Ramos (cell line): ENCODE measurements around the gene PDE4B.
"Not testable (repeated sequence)": the region's sequence is repeated elsewhere in the genome, so short reads cannot be mapped to it uniquely, and the experiment has no call there.

ENCODE experiments used
- in situ Hi-C: fragments of 300-500 bp; cut with MboI; formaldehyde crosslinking; loops from one replicate; pipeline ENCODE4 v1.14.3; 2022; ENCODE audit warnings: low sequenced_read_pairs; ENCODE audit not compliant: unreplicated experiment

The PDE4B gene

GRCh38 chr1:66095190-66095589, 302.5 kb downstream of the PDE4B start:
- in situ Hi-C loops = no loop called here

DNA sequence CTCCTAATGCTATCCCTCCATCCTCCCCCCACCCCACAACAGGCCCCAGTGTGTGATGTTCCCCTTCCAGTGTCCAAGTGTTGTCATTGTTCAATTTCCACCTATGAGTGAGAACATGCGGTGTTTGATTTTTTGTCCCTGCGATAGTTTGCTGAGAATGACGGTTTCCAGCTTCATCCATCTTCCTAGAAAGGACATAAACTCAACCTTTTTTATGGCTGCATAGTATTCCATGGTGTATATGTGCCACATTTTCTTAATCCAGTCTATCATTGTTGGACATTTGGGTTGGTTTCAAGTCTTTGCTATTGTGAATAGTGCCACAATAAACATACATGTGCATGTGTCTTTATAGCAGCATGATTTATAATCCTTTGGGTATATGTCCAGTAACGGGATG, 308.3 kb downstream of the PDE4B start:
- in situ Hi-C loops = not testable (repeated sequence)

DNA sequence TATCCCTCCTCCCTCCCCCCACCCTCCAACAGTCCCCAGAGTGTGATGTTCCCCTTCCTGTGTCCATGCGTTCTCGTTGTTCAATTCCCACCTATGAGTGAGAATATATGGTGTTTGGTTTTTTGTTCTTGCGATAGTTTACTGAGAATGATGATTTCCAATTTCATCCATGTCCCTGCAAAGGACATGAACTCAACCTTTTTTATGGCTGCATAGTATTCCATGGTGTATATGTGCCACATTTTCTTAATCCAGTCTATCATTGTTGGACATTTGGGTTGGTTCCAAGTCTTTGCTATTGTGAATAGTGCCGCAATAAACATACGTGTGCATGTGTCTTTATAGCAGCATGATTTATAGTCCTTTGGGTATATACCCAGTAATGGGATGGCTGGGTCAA, 311.4 kb downstream of the PDE4B start:
- in situ Hi-C loops = not testable (repeated sequence)

DNA sequence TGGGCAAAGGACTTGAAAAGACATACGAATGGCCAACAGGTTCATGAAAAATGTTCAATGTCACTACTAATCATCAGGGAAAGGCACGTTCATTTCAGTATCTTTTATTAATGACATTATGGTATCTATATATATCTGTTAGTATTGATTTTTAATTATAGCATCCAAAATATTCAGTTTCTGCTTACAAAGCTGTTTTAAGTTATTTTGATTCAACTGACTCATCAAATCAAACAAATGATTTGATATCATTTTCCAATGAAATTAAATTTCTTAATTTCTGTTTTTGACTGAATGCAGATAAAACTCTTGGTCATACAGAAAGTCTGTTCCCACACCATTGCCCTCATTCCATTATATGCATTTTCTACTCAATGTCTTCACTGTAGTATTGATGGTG, 315.9 kb downstream of the PDE4B start:
- in situ Hi-C loops = no loop called here

- in situ Hi-C loops = no loop called here
Measured at GRCh38 chr1:66112744-66113400, 320.2 kb downstream of the PDE4B start.

DNA sequence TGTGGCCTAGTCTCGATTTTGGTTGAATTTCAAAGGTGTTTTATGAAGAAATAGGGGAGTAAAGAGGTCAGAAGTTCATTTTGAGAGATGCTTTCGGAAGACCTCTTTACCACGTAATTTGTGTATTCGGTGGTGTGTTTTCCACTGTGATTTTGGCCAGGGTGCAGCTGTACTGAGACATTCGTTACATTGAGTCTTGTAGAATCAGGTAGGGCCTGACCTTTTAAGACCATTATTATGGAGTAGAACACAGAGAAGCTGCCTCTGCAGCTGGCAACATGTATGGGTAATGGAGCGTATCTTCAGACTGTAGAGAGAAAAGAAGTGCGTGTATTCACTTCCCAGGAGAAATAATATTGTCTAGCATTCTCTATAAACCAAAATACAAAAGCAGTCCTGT, 326.5 kb downstream of the PDE4B start:
- in situ Hi-C loops = no loop called here

DNA sequence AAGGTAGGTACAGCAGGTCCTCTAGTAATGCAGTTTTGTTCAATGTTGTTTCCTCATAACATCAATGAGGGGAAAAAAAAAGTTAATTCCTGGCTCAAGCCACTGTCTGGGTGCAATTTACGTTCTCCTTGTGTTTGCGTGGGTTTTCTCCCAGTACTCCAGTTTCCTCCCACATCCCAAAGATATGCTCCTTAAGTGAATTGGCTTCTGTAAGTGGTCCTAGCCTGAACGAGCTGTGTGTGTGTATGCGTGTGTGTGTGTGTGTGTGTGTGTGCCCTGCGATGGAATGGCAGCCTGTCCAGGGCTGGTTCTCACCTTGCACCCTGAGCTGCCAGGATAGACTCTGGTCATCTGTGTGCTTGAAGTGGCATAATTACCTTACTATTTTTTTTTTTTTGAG, 332.0 kb downstream of the PDE4B start:
- in situ Hi-C loops = no loop called here

DNA sequence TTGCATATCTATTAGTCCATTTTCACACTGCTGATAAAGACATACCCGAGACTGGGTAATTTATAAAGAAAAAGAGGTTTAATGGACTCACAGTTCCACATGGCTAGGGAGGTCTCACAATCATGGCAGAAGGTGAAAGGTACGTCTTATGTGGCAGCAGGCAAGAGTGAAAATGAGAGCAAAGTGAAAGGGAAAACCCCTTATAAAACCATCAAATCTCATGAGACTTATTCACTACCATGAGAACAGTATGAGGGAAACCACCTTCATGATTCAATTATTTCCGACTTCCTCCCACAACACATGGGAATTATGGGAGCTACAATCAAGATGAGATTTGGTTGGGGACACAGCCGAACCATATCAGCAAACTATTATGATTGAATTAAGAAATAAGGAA, 335.9 kb downstream of the PDE4B start:
- in situ Hi-C loops = not testable (repeated sequence)

- in situ Hi-C loops = no loop called here
Measured at GRCh38 chr1:66132324-66132723, 339.6 kb downstream of the PDE4B start.

GRCh38 chr1:66134004-66134403, 341.3 kb downstream of the PDE4B start:
- in situ Hi-C loops = no loop called here

DNA sequence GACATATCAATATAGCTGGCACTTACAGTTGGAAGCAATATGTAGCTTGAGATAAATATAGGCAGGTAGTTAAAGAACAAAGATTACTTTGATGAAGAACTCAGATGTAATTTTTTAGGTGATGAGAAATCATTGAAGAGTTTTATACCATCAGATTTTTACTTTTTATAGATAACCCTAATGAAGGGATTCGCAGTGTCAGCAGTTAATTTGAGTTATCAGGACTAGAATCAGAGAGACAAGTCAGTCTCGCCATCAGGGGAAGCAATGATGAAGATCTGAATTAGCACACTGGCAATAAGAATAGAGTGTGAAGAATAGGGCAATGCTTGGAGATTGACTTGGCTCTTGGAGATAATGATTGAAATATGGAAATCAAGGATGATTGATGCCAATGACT, 342.5 kb downstream of the PDE4B start:
- in situ Hi-C loops = no loop called here

GRCh38 chr1:66136423-66136822, 343.7 kb downstream of the PDE4B start:
- in situ Hi-C loops = not testable (repeated sequence)

GRCh38 chr1:66137235-66137634, 344.5 kb downstream of the PDE4B start:
- in situ Hi-C loops = no loop called here

- in situ Hi-C loops = no loop called here
Measured at GRCh38 chr1:66138613-66139012, 345.9 kb downstream of the PDE4B start.

- in situ Hi-C loops = no loop called here
Measured at GRCh38 chr1:66140072-66140471, 347.4 kb downstream of the PDE4B start.

DNA sequence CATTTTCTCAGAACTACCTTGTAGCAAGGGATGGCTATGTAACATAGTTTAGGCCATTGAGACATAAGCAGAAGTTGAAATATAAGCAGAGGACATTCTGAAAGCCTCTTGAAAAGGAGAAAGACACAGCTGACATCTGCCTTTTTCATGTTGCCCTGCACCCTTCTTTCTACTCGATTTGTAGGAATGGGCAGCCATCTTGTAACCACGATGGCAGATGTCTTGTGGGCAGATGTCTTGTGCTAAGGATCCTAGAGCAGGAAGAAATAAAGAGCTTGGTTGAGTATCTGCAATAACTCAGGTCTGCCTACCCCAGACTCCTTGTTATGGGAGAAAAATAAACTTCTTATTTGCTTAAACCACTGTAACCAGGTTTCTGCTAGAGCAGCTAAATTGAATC, 351.0 kb downstream of the PDE4B start:
- in situ Hi-C loops = no loop called here

DNA sequence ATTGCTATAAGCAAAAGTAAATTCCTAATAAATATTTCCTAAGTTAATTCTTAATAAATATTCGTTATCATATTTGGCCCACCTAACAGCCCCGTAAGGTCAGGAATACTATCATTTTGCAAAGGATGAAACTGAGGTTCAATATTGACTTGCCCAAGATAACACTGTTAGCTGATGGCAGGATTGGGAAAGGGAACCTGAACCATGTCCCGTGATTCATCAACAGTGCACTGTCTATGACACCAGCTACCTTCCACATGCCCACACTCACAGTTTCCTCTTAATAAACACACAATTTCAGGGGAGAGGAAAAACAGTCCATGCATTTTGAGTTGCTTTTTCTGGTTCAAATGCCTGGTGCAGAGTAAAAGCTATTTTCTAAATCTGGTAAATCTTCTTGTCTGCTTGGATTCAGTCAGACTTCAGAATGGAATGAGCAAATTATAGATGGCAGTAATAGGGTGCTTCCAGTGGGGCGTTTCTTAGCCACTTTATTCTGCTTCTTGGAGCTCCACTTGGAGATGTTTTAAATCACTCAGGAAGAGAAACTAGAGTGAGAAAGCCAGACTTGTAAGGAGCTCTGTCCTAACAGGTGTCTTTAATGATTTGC, 354.6 kb downstream of the PDE4B start:
- in situ Hi-C loops = no loop called here

- in situ Hi-C loops = no loop called here
Measured at GRCh38 chr1:66152034-66152433, 359.3 kb downstream of the PDE4B start.

- in situ Hi-C loops = no loop called here
Measured at GRCh38 chr1:66154394-66154793, 361.7 kb downstream of the PDE4B start.

DNA sequence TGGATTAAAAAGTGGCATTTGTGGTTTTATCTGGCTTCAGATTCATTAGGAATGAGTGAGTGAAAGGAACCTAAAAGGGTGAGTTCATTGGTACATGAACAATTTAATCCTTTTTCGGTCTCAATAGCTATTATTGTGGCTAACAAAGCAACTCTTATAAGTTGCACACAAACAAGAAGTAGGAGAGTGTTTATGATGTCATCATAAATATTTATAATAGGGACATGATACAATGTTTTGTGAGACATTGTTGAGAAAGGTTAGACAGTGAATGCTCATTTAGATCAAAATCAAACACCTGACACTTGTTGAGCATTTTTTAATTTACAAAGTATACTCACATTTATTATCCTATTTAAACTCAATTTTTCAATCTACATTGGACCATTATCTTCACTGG, 363.4 kb downstream of the PDE4B start:
- in situ Hi-C loops = no loop called here

GRCh38 chr1:66159800-66160199, 367.1 kb downstream of the PDE4B start:
- in situ Hi-C loops = no loop called here

GRCh38 chr1:66160719-66161118, 368.0 kb downstream of the PDE4B start:
- in situ Hi-C loops = no loop called here
